SK-N-SH (cell line): Measurements from ENCODE around the gene CNGA3. TPM values are rescaled to one million over a fixed set of nuclear protein-coding genes. Genes with fewer than 3 reads are reported as not detected.

Experiments used
- CTCF ChIA-PET: fragments of 300-600, 350-600 bp; formaldehyde crosslinking; extraction: SDS; loops from one replicate; lab custom pipeline; 2021; lab: Yijun Ruan, JAX
- POLR2A ChIA-PET: fragments of 350-600 bp; sonication (Branson Sonifier 250); formaldehyde crosslinking; extraction: SDS; loops from one replicate; lab custom pipeline; 2020; ENCODE audit warnings: antibody characterized with exemption, inconsistent platforms; lab: Yijun Ruan, JAX
- DNase-seq: peaks from one replicate; pipeline ENCODE4 v3.0.0; 2012
- H2AFZ ChIP-seq: fragments of 200-600 bp; sonication (generic); 2 replicates; pipeline ENCODE4 v1.8.1; 2016; ENCODE audit warnings: antibody characterized with exemption, mild to moderate bottlenecking, low read depth
- H3F3A ChIP-seq: fragments of 200-600 bp; sonication (generic); replicated peaks from 2 replicates; pipeline ENCODE3; 2016; ENCODE audit warnings: antibody characterized with exemption, mild to moderate bottlenecking; ENCODE audit not compliant: insufficient read depth
- H3K27ac ChIP-seq, 2 experiments: fragments of 200-500 bp in 1 of 2; fragments of 200-600 bp in 1 of 2; sonication (Bioruptor generic) in 1 of 2; sonication (generic), shearing (Covaris generic) in 1 of 2; 2 replicates each; pipeline versions ENCODE4 v1.5.1 to v1.6.1; 2014 to 2016; ENCODE audit warnings: low read depth in 2 of 2, inconsistent platforms in 1 of 2, low read length in 1 of 2, mild to moderate bottlenecking in 1 of 2, mixed read lengths in 1 of 2
- H3K27me3 ChIP-seq: fragments of 200-600 bp; sonication (generic), shearing (Covaris generic); 2 replicates; pipeline ENCODE4 v1.6.1; 2016; ENCODE audit warnings: mixed run types; ENCODE audit not compliant: insufficient read depth
- H3K36me3 ChIP-seq, 2 experiments: fragments of 200-500 bp in 1 of 2; fragments of 200-600 bp in 1 of 2; sonication (Bioruptor generic) in 1 of 2; sonication (generic) in 1 of 2; replicated peaks in 1 of 2; 2 replicates each; pipeline versions ENCODE3 to v1.5.1; 2014 to 2016; ENCODE audit warnings: low read length in 1 of 2, mild to moderate bottlenecking in 1 of 2; ENCODE audit not compliant: insufficient read depth in 2 of 2, control insufficient read depth in 1 of 2
- H3K4me1 ChIP-seq, 2 experiments: fragments of 200-500 bp in 1 of 2; fragments of 200-600 bp in 1 of 2; sonication (Bioruptor generic) in 1 of 2; sonication (generic), shearing (Covaris generic) in 1 of 2; 2 replicates each; pipeline versions ENCODE4 v1.5.1 to v1.6.1; 2014 to 2016; ENCODE audit warnings: low read depth in 1 of 2, low read length in 1 of 2, mixed run types in 1 of 2; ENCODE audit not compliant: insufficient read depth in 2 of 2, control insufficient read depth in 1 of 2
- H3K4me2 ChIP-seq: fragments of 200-600 bp; sonication (generic), shearing (Covaris generic); 2 replicates; pipeline ENCODE4 v1.6.1; 2017; ENCODE audit warnings: mixed run types
- H3K4me3 ChIP-seq, 2 experiments: fragments of 200-500 bp in 1 of 2; fragments of 200-600 bp in 1 of 2; sonication (Bioruptor generic) in 1 of 2; sonication (generic), shearing (Covaris generic) in 1 of 2; 2 replicates each; pipeline versions ENCODE4 v1.5.1 to v1.8.1; 2014 to 2016; ENCODE audit warnings: low read depth in 2 of 2, inconsistent platforms in 1 of 2, low read length in 1 of 2, mild to moderate bottlenecking in 1 of 2, mixed read lengths in 1 of 2, moderate library complexity in 1 of 2
- H3K79me2 ChIP-seq: fragments of 200-600 bp; sonication (generic); 2 replicates; pipeline ENCODE4 v1.8.1; 2017; ENCODE audit warnings: mild to moderate bottlenecking; ENCODE audit not compliant: insufficient read depth
- H3K9ac ChIP-seq: fragments of 200-600 bp; sonication (generic); 2 replicates; pipeline ENCODE4 v1.6.1; 2017; ENCODE audit warnings: mixed run types
- H3K9me2 ChIP-seq: fragments of 200-600 bp; sonication (generic); 2 replicates; pipeline ENCODE4 v1.6.1; 2017; ENCODE audit warnings: mixed run types
- H3K9me3 ChIP-seq: fragments of 200-600 bp; sonication (generic); 2 replicates; pipeline ENCODE4 v1.6.1; 2017; ENCODE audit warnings: mixed run types, mild to moderate bottlenecking, moderate library complexity
- H4K20me1 ChIP-seq: fragments of 200-600 bp; sonication (generic); 2 replicates; pipeline ENCODE4 v1.6.1; 2017; ENCODE audit warnings: mild to moderate bottlenecking, mixed run types; ENCODE audit not compliant: insufficient read depth
- CHD2 ChIP-seq: fragments of 150-350 bp; IDR thresholded peaks from 2 replicates; pipeline ENCODE4 v1.6.1; 2018; ENCODE audit warnings: low read length; ENCODE audit not compliant: partially characterized antibody
- CTCF ChIP-seq: fragments of 200-600 bp; sonication (generic); IDR thresholded peaks from 2 replicates; pipeline ENCODE4 v1.6.1; 2017; ENCODE audit warnings: antibody characterized with exemption, mild to moderate bottlenecking, moderate library complexity
- ELF1 ChIP-seq: IDR thresholded peaks from 2 replicates; pipeline ENCODE4 v1.4.0; 2012
- EZH2phosphoT487 ChIP-seq: fragments of 200-600 bp; sonication (generic); IDR thresholded peaks from 2 replicates; pipeline ENCODE4 v1.6.1; 2017; ENCODE audit warnings: low read depth, mixed run types, mild to moderate bottlenecking, antibody characterized with exemption, moderate library complexity, borderline replicate concordance
- FOSL2 ChIP-seq: IDR thresholded peaks from 2 replicates; pipeline ENCODE4 v1.4.0; 2012; ENCODE audit warnings: low read depth, mild to moderate bottlenecking, moderate library complexity, borderline replicate concordance
- IRF3 ChIP-seq: fragments of 150-350 bp; IDR thresholded peaks from 2 replicates; pipeline ENCODE4 v1.6.1; 2016; ENCODE audit warnings: mild to moderate bottlenecking, low read depth, low read length
- JUND ChIP-seq: IDR thresholded peaks from 2 replicates; pipeline ENCODE4 v1.4.0; 2012
- MEF2A ChIP-seq: IDR thresholded peaks from 2 replicates; pipeline ENCODE4 v1.4.0; 2012; ENCODE audit warnings: low read depth, borderline replicate concordance
- MXI1 ChIP-seq: IDR thresholded peaks from 2 replicates; pipeline ENCODE4 v1.6.1; 2012; ENCODE audit warnings: mild to moderate bottlenecking, low read depth, low read length, improper control_type of control experiment
- PBX3 ChIP-seq: IDR thresholded peaks from 2 replicates; pipeline ENCODE4; 2012
- POLR2AphosphoS5 ChIP-seq: IDR thresholded peaks from 2 replicates; pipeline ENCODE4 v1.6.1; 2012; ENCODE audit warnings: low read depth, low read length
- RAD21 ChIP-seq: IDR thresholded peaks from 2 replicates; pipeline ENCODE4 v1.6.1; 2012; ENCODE audit warnings: mild to moderate bottlenecking, low read length
- RCOR1 ChIP-seq: fragments of 150-350 bp; IDR thresholded peaks from 2 replicates; pipeline ENCODE4 v1.6.1; 2017; ENCODE audit warnings: antibody characterized with exemption, low read length
- RXRA ChIP-seq: IDR thresholded peaks from 2 replicates; pipeline ENCODE4 v1.4.0; 2012; ENCODE audit warnings: low read depth, mild to moderate bottlenecking, borderline replicate concordance
- SIN3A ChIP-seq: IDR thresholded peaks from 2 replicates; pipeline ENCODE4 v1.6.1; 2012; ENCODE audit warnings: low read depth, mild to moderate bottlenecking, low read length, moderate library complexity, borderline replicate concordance
- TAF1 ChIP-seq: IDR thresholded peaks from 2 replicates; pipeline ENCODE4 v1.6.1; 2012; ENCODE audit warnings: low read depth, mild to moderate bottlenecking, low read length, moderate library complexity, borderline replicate concordance
- TEAD4 ChIP-seq: IDR thresholded peaks from 2 replicates; pipeline ENCODE4 v1.4.0; 2012; ENCODE audit warnings: mild to moderate bottlenecking, borderline replicate concordance; ENCODE audit not compliant: insufficient read depth
- USF1 ChIP-seq: IDR thresholded peaks from 2 replicates; pipeline ENCODE4 v1.4.0; 2012; ENCODE audit warnings: low read depth, borderline replicate concordance
- USF2 ChIP-seq: fragments of 150-350 bp; IDR thresholded peaks from 2 replicates; pipeline ENCODE4 v1.6.1; 2017; ENCODE audit warnings: antibody characterized with exemption, low read length, low read depth, borderline replicate concordance
- YY1 ChIP-seq: IDR thresholded peaks from 2 replicates; pipeline ENCODE4 v1.4.0; 2012; ENCODE audit warnings: low read depth, mild to moderate bottlenecking
- WGBS: methylation state at CpG from one replicate; pipeline ENCODE4 v1.1.6; 2017; ENCODE audit warnings: low lambda C conversion rate; 5-methylcytosine and 5-hydroxymethylcytosine counted together
- polyA plus RNA-seq, 3 experiments: library from polyadenylated mRNA; depleted of rRNA; stranded (reverse); fragments of >200 nt; gene quantifications; 2 replicates each; pipeline ENCODE4 v1.2.3, GENCODE V29; 2012

The CNGA3 gene
- polyA plus RNA-seq, 1 of the 3 experiments (the other 2 are of a cell fraction) = not detected

- TF ChIP-seq IRF3 (no peak), RCOR1 (no peak), JUND (no peak), USF2 (no peak), TAF1 (no peak), CHD2 (no peak), RAD21 (no peak), USF1 (no peak)
Measured at GRCh38 chr2:98403878-98404277, 57.6 kb downstream of the CNGA3 start (continued).

- Histone ChIP-seq H3K79me2 (no peaks in the 10 kb centered on the region), H3K27me3 (no peaks in the 10 kb centered on the region), H3K9ac (no peak overlapping the region), H3F3A (no peaks in the 10 kb centered on the region), H3K4me3 (no peak overlapping the region), H3K27ac (no peak overlapping the region), H3K4me2 (no peak overlapping the region), H4K20me1 (no peaks in the 10 kb centered on the region), H3K9me2 (no peaks in the 10 kb centered on the region), H2AFZ (no peak overlapping the region), H3K4me1 (no peaks in the 10 kb centered on the region), H3K9me3 (no peaks in the 10 kb centered on the region), H3K36me3 (no peaks in the 10 kb centered on the region)
- ChIA-PET POLR2A (no interaction called here), CTCF (interaction anchor here (0.7 to 1.6 kb wide), 2 partner anchors 16 to 25 kb away, joined by 3 to 4 read pairs; no protein-coding TSS in a partner anchor)
- TF ChIP-seq IRF3 (no peak), TAF1 (no peak), FOSL2 (no peak), CTCF (no peak), SIN3A (no peak), RXRA (no peak), POLR2AphosphoS5 (no peak), PBX3 (no peak), RAD21 (no peak), TEAD4 (no peak), YY1 (no peak), MEF2A (no peak), MXI1 (no peak), ELF1 (no peak), EZH2phosphoT487 (no peak)
- DNase-seq = no peak
- 25% methylated on average over 2 of the region's 2 CpGs for WGBS
Measured at GRCh38 chr2:98404556-98405250, 58.4 kb downstream of the CNGA3 start.
